ENCODE measurements around the gene PSG7. TPM values are rescaled to one million over a fixed set of nuclear protein-coding genes. Genes with fewer than 3 reads are reported as not detected.
A peak's percentile ranks its signal among the peaks of the same experiment; 100 is the strongest.
"Not testable (repeated sequence)": the region's sequence is repeated elsewhere in the genome, so short reads cannot be mapped to it uniquely, and the experiment has no call there.

Gene PSG7
- total and polyA plus RNA-seq, 2 of the 13 experiments (the other 11 are each of a cell fraction or from before 2014, with no cell fraction given): not detected

DNA sequence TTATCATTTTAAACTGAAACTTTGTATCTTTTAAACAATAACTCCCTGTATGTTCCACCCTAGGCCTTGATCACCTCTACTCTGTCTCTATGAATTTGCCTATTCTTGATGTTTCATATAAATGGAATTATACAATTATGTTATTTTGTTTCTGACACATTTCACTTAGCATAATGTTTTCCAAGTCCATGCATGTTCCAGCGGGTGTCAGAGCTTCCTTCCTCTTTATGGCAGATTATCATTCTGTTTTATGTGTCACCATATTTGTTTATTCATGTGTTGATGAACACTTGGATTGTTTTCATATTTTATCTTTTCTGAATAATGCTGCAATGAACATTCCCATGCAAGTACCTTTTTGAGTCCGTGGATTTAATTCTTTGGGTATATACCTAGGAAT lies 54.3 kb downstream of the PSG7 start:
- ATAC-seq; FAIRE-seq; H3K9me3 ChIP-seq (ENCODE audit: low read length); H3K27ac ChIP-seq (ENCODE audit: extremely low read length, insufficient read depth, low read length); in situ Hi-C loops (cut with HindIII; ENCODE audit: extremely low pct_ligation_motif_present, low pct_unique_long_range_greater_than_20kb); H3K9ac ChIP-seq (ENCODE audit: insufficient read depth, low read depth, low read length); H2AFZ ChIP-seq (ENCODE audit: low read length); H3K27me3 ChIP-seq (ENCODE audit: control insufficient read depth in 1 of 2, insufficient read depth in 2 of 2, low read length in 2 of 2); CTCF ChIA-PET (ENCODE audit: low intra/inter-chr PET ratio, low total read pairs); H3K4me2 ChIP-seq (ENCODE audit: low read depth, low read length); H4K20me1 ChIP-seq (ENCODE audit: insufficient read depth, low read length); DNase-seq (ENCODE audit: low spot score); H3K4me1 ChIP-seq (ENCODE audit: insufficient read depth, low read length); H3K79me2 ChIP-seq (ENCODE audit: insufficient read depth, low read length); H3K36me3 ChIP-seq (replicated peaks in 1 of 2; ENCODE audit: control insufficient read depth in 1 of 2, insufficient read depth in 2 of 2, low read length in 2 of 2); BruUV-seq (replicated peaks); H3K4me3 ChIP-seq (replicated peaks in 1 of 3; ENCODE audit: insufficient read depth in 1 of 3, low read depth in 2 of 3, low read length in 3 of 3); POLR2A ChIA-PET: not testable (repeated sequence)
- intact Hi-C loops (cut with micrococcal nuclease; ENCODE audit: unreplicated experiment): loop anchor here (10.0 kb wide), 1 partner anchor 88 kb away; no protein-coding TSS in a partner anchor
- 0% methylated on average over 2 of the region's 2 CpGs for WGBS (ENCODE audit: low lambda C conversion rate)

DNA sequence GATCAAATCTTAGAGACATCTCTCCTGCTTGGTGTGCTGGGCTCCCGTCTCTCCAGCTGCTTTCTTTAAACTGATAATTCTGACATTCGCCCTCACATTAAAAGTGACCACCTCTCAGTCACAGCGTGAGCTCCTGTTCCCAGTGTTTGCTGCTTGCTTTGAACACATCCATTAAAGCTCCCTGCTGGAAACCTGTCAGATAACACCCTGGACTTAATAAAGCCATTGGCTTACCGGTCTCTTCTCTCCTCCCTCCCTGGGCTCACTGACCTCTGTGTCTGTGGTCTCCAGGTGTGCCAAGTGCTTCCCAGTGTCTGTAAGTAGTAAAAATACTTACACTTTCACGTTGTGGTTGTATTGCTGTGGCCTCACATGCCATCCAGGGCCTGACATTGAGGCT lies 55.0 kb downstream of the PSG7 start:
- FAIRE-seq; H2AFZ ChIP-seq (ENCODE audit: low read length); in situ Hi-C loops (cut with HindIII; ENCODE audit: extremely low pct_ligation_motif_present, low pct_unique_long_range_greater_than_20kb); H3K9me3 ChIP-seq (ENCODE audit: low read length); H3K36me3 ChIP-seq (replicated peaks in 1 of 2; ENCODE audit: control insufficient read depth in 1 of 2, insufficient read depth in 2 of 2, low read length in 2 of 2); H3K4me1 ChIP-seq (ENCODE audit: insufficient read depth, low read length); DNase-seq (ENCODE audit: low spot score); H3K4me3 ChIP-seq (replicated peaks in 1 of 3; ENCODE audit: insufficient read depth in 1 of 3, low read depth in 2 of 3, low read length in 3 of 3); BruUV-seq (replicated peaks); H3K9ac ChIP-seq (ENCODE audit: insufficient read depth, low read depth, low read length); ATAC-seq; H4K20me1 ChIP-seq (ENCODE audit: insufficient read depth, low read length); H3K27ac ChIP-seq (ENCODE audit: extremely low read length, insufficient read depth, low read length); H3K79me2 ChIP-seq (ENCODE audit: insufficient read depth, low read length); H3K27me3 ChIP-seq (ENCODE audit: control insufficient read depth in 1 of 2, insufficient read depth in 2 of 2, low read length in 2 of 2); CTCF ChIA-PET (ENCODE audit: low intra/inter-chr PET ratio, low total read pairs); POLR2A ChIA-PET; H3K4me2 ChIP-seq (ENCODE audit: low read depth, low read length): not testable (repeated sequence)
- WGBS (ENCODE audit: low lambda C conversion rate): 3% methylated on average over 5 of the region's 5 CpGs
- intact Hi-C loops (cut with micrococcal nuclease; ENCODE audit: unreplicated experiment): loop anchor here (10.0 kb wide), 1 partner anchor 87 kb away; no protein-coding TSS in a partner anchor

DNA sequence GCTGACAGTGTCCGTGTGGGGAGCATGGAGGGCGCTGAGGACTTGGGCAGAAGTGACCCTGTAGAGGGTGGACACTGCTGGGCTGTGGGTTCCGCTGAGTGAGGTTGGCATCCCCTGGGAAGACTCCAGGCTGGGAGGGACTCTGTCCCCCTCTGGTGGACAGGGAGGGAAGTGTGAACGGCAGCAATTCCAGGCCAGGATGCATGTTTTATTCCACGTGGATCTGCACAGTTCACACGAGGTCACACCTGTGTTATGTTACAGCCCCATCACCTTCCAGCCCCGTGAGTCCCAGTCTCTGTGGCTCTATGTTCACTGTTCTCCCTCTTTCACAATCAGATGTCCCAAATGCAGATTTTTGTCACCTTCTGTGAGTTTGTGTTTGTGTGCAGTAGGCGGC lies 55.7 kb downstream of the PSG7 start:
- H3K9ac ChIP-seq (ENCODE audit: insufficient read depth, low read depth, low read length); H3K9me3 ChIP-seq (ENCODE audit: low read length); H3K27ac ChIP-seq (ENCODE audit: extremely low read length, insufficient read depth, low read length); DNase-seq (ENCODE audit: low spot score); H3K4me2 ChIP-seq (ENCODE audit: low read depth, low read length); ATAC-seq; CTCF ChIA-PET (ENCODE audit: low intra/inter-chr PET ratio, low total read pairs); H3K36me3 ChIP-seq (replicated peaks in 1 of 2; ENCODE audit: control insufficient read depth in 1 of 2, insufficient read depth in 2 of 2, low read length in 2 of 2); H3K4me1 ChIP-seq (ENCODE audit: insufficient read depth, low read length); in situ Hi-C loops (cut with HindIII; ENCODE audit: extremely low pct_ligation_motif_present, low pct_unique_long_range_greater_than_20kb); H2AFZ ChIP-seq (ENCODE audit: low read length); BruUV-seq (replicated peaks); POLR2A ChIA-PET; H4K20me1 ChIP-seq (ENCODE audit: insufficient read depth, low read length); H3K4me3 ChIP-seq (replicated peaks in 1 of 3; ENCODE audit: insufficient read depth in 1 of 3, low read depth in 2 of 3, low read length in 3 of 3); H3K79me2 ChIP-seq (ENCODE audit: insufficient read depth, low read length); H3K27me3 ChIP-seq (ENCODE audit: control insufficient read depth in 1 of 2, insufficient read depth in 2 of 2, low read length in 2 of 2); FAIRE-seq: not testable (repeated sequence)
- TF ChIP-seq, protein P1, sequence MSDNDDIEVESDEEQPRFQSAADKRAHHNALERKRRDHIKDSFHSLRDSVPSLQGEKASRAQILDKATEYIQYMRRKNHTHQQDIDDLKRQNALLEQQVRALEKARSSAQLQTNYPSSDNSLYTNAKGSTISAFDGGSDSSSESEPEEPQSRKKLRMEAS (IDR thresholded peaks at IDR 0.05): 0 out of 2 replicates have a peak, but pooled peaks have one; percentile 33
- TF ChIP-seq, protein P2, sequence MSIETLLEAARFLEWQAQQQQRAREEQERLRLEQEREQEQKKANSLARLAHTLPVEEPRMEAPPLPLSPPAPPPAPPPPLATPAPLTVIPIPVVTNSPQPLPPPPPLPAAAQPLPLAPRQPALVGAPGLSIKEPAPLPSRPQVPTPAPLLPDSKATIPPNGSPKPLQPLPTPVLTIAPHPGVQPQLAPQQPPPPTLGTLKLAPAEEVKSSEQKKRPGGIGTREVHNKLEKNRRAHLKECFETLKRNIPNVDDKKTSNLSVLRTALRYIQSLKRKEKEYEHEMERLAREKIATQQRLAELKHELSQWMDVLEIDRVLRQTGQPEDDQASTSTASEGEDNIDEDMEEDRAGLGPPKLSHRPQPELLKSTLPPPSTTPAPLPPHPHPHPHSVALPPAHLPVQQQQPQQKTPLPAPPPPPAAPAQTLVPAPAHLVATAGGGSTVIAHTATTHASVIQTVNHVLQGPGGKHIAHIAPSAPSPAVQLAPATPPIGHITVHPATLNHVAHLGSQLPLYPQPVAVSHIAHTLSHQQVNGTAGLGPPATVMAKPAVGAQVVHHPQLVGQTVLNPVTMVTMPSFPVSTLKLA (IDR thresholded peaks at IDR 0.05): peak; percentile 97
- TF ChIP-seq, protein P3, sequence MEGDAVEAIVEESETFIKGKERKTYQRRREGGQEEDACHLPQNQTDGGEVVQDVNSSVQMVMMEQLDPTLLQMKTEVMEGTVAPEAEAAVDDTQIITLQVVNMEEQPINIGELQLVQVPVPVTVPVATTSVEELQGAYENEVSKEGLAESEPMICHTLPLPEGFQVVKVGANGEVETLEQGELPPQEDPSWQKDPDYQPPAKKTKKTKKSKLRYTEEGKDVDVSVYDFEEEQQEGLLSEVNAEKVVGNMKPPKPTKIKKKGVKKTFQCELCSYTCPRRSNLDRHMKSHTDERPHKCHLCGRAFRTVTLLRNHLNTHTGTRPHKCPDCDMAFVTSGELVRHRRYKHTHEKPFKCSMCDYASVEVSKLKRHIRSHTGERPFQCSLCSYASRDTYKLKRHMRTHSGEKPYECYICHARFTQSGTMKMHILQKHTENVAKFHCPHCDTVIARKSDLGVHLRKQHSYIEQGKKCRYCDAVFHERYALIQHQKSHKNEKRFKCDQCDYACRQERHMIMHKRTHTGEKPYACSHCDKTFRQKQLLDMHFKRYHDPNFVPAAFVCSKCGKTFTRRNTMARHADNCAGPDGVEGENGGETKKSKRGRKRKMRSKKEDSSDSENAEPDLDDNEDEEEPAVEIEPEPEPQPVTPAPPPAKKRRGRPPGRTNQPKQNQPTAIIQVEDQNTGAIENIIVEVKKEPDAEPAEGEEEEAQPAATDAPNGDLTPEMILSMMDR (CRISPR knock-in tag; IDR thresholded peaks at IDR 0.05): peak; percentile 52
- WGBS (ENCODE audit: low lambda C conversion rate): 42% methylated on average over 6 of the region's 8 CpGs
- intact Hi-C loops (cut with micrococcal nuclease; ENCODE audit: unreplicated experiment): loop anchor here (10.0 kb wide), 1 partner anchor 86 kb away; no protein-coding TSS in a partner anchor

Measured in HepG2 (cell line).